ENCODE measurements around the gene HNRNPLL.
"Not testable (repeated sequence)": the region's sequence is repeated elsewhere in the genome, so short reads cannot be mapped to it uniquely, and the experiment has no call there.

HNRNPLL gene

DNA sequence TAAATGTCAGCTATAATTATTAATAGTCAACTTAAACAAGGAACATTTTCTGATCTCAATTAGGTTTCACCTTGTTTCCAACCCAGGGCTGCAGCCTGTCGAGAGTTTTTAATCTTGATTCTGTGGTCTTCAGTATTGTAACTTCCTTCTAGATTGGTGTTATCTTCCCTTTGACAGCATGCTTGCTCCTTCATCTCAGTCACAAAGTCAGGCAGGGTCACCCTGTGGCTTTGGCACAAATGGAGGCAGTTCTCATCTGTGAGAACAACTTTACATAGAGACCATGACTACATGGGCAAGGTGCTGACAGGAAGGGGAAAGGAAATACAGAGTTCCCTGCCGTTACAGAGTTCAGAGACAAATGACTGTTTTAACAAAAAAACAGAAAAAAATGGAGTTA lies 50.5 kb downstream of the HNRNPLL start:
- no peak for DNase-seq (ENCODE audit: low read depth in 2 of 2)

DNA sequence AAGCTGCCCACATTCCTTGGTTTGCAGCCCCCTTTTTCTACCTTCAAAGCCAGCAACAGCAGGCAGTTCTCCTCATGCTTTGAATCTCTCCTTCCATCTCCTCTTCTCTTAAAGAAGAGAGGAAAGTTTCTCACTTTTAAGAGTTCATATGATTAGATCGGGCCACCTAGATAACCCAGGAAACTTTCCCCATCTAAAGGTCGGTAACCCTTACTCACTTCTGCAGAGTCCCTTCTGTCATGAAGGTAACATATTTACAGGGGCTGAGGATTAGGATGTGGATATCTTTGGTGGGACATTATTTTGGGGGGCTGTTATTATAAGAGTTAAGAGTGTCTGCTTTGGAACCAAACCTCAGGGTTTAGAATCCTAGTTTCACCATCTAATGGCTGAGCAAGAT lies 51.0 kb downstream of the HNRNPLL start:
- DNase-seq (ENCODE audit: low read depth in 2 of 2): no peak

DNA sequence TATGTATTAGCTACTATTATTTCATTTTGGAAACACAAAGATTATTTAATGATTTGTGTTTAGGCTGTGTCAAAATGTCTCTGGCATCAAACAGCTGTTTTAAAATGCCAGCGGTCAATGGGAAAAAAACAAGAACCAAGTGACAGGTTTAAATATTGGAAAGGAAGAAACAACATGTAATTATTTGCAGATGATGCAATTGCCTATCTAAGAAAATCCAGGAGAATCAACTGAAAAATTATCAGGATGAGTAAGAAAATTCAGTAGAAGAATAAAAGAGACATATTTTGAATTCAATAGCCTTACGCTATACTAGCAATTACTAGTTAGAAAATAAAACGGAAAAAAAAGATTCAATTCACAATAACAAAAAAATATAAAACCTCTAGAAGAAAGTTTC lies 51.6 kb downstream of the HNRNPLL start:
- DNase-seq (ENCODE audit: low read depth in 2 of 2): no peak

DNA sequence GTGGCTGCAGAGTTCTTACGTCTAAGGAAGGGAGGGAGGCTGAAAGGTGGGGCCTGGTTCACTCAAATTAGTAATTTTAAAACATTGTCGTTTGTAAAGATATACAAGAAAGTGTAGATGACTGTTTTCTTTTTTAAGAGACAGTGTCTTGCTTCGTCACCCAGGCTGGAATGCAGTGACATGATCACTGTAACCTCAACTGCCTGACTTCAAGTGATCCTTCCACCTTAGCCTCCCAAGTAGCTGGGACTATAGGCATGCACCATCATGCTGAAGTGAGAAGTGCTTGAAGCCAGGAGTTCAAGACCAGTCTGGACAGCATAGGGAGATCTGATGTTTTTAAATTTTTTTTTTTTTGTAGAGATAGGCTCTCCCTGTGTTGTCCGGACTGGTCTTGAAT lies 52.9 kb downstream of the HNRNPLL start:
- DNase-seq (ENCODE audit: low read depth in 2 of 2): no peak

DNA sequence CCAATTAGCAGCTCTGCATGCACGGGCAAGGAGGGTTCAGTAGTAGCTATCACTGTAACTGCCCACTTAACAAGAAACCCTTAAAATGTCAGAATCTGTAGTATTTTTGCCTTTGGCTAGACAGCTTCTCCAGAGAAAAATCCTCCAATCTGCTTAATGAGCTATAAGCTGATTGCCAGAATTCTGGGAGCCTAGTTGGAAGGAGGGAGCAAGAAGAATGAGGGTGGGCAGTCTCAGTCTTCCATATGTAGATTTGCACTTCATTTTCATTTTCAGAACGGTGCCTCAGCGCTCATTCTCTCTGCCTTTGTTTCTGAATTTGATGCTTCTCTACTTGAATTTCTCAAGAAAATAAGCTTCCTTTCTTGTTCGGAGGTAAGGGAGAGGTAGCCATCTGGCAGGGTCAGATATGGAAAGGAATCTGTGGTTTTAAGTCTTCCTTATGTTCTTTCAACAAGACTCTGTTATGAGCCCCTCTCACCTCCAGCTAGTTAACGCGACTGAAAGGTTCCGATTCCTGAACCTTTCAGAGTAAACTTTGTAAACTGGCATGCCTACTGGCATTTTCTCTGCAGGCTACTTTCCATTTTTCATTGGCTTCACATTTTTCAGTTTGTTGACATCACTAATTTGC lies 53.5 kb downstream of the HNRNPLL start:
- DNase-seq (ENCODE audit: low read depth in 2 of 2): no peak

DNA sequence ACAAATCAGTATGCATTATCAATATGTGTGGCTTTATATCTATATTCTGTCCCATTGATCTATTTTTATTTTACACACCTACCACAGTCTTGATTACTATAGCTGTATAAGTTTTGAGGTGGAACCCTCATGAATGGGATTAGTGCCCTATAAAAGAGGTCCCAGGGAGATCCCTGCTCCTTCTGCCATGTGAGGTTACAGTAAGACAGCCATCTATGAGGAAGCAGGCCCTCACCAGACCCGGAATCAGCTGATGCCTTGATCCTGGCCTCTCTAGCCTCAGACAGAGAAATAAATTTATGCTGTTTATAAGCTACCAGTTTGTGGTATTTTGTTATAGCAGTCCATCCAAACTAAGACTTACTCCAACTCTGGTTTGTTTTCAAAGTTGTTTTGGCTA lies 54.9 kb downstream of the HNRNPLL start:
- no peak for DNase-seq (ENCODE audit: low read depth in 2 of 2)

DNA sequence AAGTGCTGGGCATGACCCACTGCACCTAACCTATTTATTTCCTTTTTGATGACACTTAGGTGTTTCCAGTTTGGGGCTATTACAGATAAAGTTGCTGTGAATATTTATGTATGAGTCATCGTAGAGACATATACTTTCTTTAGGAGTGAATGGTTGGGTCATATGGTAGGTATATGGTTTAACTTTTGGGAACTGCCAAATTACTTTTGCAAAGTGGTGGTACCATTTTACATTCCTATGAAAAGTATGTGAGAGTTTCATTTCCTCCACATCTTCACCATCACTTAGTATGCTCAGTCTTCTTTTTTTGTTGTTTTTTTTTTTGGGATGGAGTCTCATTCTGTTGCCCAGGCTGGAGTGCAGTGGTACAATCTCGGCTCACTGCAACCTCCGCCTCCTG lies 56.1 kb downstream of the HNRNPLL start:
- no peak for DNase-seq (ENCODE audit: low read depth in 2 of 2)

DNA sequence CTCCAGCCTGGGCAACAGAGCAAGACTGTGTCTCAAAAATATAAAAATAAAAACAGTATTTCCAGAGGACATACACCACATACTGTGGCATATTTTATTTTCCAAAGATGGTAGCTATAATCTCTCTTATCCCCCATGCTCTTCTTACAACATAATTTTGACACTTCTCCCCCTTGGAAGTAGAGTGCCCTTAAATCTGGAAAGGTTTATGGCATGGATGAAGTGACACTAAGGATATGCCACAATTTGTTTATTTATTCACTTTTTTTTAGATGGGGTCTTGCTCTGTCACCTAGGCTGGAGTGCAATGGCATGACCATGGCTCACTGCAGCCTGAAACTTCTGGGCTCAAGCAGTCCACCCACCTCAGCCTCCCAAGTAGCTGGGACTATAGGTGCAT lies 56.7 kb downstream of the HNRNPLL start:
- no peak for DNase-seq (ENCODE audit: low read depth in 2 of 2)

DNA sequence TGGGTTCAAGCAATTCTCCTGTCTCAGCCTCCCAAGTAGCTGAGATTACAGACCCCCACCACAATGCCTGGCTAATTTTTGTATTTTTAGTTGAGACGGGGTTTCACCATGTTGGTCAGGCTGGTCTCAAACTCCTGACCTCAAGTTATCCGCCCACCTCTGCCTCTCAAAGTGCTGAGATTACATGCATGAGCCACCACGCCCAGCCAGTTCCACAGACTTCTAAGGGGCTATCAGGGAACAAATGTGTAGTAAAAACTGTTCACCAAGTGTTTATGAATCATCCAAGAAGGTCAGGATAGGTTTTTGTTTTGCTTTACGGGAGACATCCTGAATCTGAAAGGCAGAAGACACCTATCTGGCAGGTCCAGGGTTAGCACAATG lies 60.5 kb downstream of the HNRNPLL start:
- not testable (repeated sequence) for DNase-seq (ENCODE audit: low read depth in 2 of 2)

DNA sequence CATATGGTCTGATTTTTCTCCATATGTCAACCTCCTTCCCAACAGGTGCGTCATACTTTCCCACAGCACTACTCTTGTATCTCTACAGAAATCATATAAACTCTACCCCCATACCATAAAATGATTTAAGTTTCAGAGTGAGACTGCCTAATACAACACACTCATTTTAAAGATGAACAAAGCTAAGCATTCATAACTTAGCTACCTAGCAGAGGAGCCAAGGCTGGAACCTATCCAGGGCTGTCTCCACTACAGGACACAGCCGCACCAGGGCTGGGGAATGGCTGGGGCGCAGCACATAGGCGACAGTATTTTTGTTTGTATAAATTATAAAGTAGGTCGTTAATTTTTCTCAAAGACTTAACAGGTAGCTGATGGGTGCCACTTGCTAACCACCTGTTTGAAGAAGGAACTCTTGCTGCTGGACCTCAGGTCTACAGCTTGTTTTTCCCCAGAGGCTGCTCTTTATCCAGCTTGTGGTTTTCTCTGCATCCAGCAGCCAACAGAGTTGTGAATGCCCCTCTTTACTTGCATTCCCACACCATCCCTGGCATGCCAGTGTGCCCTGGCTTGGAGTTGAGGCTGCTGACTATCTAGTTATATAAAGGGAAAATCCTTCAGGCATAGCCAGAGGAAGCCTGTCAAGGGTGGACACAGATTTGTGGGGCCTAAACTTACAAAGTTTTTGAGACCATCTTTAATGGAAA lies 62.0 kb downstream of the HNRNPLL start:
- no peak for DNase-seq (ENCODE audit: low read depth in 2 of 2)

DNA sequence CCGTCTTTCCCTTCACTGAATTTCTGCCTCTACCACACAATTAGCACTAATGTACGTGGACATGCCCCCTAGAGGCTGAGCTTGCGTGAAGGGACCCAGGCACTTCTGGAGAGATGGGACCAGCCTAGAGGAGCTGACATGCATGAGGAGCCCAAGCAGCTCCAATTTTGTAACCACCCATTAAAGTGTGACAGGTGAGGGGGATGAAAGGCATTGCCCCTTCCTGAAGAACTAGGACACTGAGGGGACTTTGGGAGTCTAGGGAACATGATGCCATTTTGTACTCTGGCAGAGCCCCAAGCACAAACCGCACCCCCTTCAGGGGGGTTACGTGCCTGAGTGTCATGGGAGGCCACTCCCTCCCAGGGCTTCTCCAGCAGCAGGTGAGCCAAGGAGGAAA lies 63.6 kb downstream of the HNRNPLL start:
- DNase-seq (ENCODE audit: low read depth in 2 of 2): no peak

DNA sequence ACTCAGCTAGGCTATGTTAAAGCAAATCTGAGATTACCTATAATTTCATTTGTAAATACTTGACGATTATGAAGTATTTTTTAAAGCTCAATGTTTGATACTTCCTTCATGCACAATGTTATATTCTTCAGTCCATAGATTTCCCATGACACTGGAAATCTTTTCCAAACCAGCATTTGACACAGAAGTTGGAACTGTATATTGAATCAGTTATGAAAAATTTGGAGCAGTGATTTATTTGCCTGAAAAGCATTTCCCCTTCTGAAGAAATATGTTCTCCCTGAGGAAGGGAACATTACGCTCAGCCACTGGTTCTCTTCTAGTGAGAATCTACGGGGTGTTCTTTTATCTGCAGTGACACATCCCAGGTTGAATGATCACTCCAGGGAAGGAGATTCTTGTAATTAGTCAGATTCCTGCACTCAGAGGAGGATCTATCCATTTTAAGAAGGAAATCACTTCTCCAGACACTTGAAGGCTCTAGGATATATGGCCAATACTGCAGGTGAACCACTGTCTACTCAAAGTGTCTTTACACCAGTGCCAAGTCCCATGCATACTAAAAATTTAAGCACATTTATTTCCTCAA lies 64.7 kb downstream of the HNRNPLL start:
- DNase-seq (ENCODE audit: low read depth in 2 of 2): no peak

DNA sequence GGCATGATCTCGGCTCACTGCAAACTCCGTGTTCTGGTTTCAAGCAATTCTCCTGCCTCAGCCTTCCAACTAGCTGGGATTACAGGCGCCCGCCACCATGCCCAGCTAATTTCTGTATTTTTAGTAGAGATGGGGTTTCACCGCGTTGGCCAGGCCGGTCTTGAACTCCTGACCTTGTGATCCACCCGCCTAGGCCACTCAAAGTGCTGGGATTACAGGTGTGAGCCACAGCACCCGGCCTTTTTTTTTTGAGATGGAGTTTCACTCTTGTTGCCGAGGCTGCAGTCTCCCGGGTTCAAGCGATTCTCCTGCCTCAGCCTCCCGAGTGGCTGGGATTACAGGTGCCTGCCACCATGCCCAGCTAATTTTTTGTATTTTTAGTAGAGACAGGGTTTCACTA lies 65.4 kb downstream of the HNRNPLL start:
- not testable (repeated sequence) for DNase-seq (ENCODE audit: low read depth in 2 of 2)

DNA sequence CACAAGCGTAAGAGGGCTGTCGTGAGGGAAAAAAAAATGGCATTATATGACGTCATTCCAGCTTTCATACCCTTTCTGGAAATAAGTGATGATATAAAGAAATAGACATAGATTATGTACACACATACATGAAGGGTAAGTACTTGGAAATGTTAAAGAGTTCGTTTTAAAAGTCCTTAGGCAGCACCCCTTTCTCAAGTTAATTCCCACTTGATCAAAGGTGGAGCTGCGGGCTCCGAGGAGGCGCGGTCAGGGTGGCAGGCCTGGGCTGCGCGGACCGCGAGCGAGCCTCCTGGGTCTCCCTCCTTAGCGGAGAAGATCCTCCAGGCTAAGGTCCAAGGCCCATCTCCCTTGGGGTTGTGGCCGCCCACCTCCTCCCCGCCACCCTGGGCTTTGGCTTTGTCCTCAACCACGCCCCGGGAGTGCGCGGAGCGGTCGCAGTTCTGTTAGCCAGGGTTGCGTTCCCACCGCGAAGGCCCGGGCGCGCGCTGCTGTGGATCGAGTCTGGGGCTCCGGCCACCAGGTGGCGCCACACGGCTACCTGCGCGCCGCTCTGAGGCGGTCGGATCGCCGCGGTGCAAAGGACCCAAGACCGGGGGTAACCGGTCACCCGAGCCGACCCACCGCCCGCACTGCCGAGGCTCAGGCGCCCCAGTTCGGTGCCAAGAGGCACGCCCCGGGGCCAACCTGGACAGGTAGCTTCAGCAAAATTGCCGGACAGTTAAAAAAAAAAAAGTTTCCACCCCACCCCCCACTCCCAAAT lies 66.8 kb downstream of the HNRNPLL start:
- DNase-seq (ENCODE audit: low read depth in 2 of 2): peak; percentile 66 to 84

DNA sequence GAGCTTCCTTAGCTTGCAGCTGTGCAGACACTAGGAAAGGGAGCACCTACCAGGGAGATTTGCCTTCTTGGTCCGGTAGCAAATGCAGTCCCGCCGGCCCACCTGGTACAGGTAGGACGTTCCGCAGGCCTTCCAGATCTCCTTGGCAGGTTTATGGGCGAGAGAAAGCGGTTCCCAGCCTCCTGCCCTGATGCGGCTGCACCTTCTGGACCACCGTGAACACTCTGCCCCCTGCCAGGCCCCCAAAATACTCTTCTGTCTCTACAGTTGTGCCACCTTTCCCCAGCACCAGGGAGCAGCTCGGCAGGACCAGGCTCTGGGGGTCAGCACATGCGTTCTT lies 67.4 kb downstream of the HNRNPLL start:
- no peak for DNase-seq (ENCODE audit: low read depth in 2 of 2)

DNA sequence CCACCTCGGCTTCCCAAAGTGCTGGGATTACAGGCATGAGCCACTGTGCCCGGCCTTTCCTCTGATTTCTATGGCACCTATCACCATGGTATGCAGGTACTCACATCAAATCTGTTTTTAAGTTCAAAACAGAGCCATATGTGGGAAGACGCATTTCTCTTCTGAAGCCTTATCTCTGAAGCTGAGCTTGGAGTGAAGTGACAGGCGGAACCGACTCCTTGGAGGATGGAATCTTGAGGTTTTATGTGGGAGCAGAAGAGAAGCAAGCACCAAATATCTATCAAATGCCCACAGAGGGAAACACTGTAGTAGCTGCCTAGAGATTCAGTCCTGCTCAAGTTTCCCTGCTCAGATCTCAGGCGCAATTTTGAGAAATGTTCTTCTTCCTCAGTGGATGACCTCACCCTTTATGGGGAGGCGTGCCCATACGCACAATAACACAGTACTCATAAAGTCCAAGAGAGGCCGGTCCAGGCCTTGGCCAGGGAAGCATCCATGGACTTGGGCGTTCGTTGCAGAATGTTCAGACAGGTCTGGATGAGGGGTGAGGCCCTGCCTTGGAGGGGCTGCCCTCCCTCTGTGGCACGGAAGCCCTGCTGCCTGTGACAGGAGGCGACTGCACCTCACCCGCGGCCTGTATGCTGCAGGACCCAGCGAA lies 67.9 kb downstream of the HNRNPLL start:
- DNase-seq (ENCODE audit: low read depth in 2 of 2): no peak

DNA sequence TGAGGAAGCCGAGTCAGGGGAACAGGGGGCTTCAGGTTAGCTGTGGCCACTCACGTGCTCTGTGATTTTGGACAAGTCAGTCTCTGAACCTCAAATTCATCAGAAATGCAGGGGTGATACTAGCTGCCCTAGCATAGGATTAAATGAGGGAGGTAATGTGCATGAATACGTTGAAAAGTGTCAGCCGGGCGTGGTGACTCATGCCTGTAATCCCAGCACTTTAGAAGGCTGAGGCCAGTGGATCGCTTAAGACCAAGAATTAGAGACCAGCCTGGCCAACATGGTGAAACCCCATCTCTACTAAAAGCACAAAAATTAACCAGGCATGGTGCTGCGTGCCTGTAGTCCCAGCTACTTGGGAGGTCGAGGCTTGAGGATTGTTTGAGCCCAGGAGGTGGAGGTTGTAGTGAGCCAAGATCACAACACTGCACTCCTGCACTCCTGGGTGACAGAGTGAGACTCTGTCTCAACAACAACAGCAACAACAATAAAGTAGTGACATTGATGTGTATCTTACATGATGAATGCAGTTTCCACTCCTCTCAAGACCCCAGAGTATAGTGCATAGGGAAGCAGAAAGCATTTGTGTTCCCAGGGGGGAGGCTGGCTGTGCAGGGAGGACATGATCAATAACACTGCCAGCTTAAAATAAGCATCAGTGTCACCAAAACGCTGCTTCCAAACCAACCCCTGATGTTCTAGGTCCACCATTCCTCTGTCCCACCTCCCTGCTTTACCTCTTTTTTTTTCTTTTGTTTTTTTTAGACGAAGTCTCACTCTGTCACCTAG lies 68.8 kb downstream of the HNRNPLL start:
- DNase-seq (ENCODE audit: low read depth in 2 of 2): no peak

DNA sequence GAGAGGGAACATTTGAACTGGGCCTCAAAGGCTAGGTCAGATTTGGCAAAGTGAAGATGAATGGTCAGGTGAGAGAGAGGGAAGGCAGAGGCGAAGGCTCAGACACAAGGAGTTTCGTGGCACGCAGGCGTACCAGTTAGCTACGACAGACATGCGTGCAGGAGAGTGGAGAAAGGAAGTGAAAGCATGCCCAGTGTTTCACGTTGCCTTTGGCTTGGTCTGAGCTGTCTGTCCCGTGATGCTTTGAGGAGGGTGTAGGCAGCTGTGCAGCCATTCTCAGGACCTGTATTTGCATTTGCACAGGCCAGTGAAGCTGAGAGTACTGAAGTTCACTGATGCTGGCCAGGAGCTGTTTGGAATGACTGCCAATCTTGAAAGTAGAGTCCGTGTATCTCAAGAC lies 69.5 kb downstream of the HNRNPLL start:
- no peak for DNase-seq (ENCODE audit: low read depth in 2 of 2)

DNA sequence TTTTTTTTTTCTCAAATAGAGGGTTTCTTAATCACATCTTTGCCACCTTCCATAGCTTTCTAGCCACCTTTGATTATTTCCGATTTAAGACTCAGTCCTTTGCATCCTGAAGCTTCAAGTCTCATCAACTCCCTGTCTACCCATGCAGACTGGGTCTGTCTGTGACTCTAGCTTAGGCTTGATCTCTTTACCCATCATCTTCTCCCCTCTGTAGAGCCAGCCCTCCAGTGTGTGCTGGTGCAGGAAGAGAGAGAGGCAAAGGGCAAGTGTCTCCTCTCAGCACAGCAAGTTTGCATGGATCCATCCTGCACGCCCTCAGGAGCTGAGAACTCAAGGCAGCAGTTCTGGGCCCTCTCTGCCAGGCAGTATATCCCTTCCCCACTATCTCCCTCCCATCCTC lies 70.4 kb downstream of the HNRNPLL start:
- DNase-seq (ENCODE audit: low read depth in 2 of 2): no peak

DNA sequence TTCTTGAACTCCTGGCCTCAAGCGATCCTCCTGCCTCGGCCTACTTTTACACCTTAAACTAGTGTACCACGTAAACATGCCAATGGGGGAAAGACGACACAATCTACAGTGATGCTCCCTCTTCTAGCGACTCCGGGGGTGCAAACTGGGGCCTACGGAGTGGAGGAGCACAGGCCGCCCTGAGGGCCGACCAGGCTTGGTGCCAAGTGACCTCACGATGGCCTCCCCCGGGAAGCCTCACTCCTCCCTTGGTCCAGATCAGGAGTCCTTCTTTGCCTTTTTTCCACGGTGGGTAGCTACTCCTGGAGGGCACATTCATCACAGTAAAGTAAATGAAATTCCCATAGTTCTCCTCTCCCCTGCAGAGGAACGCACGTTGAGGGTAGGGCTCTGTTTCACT lies 73.5 kb downstream of the HNRNPLL start:
- no peak for DNase-seq (ENCODE audit: low read depth in 2 of 2)

DNA sequence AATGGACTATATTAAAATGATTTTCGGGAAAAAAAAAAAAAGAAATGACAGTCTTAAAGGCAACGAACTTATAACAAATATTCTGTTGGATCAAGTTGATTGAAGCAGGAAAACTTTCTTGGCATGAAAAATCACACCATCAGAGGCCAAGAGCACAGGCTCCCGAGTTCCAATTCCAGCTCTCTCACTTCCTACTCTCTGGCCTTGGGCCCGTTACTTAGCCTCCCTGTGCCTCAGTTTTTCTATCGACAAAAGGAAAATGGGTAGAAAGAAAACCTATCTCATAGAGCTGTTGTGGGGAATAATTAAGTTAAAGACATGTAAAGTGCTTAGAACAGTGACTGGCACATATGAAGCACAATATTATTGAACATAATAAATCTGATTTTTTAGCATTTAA lies 74.2 kb downstream of the HNRNPLL start:
- no peak for DNase-seq (ENCODE audit: low read depth in 2 of 2)

Data from stimulated activated CD4-positive, alpha-beta T cell treated with anti-CD3 and anti-CD28 coated beads, Interleukin-12 subunit alpha, Interleukin-12 subunit beta, amount 100 ng/mL, for 24 hours (primary cell).